H1 (cell line): ENCODE results near the gene RAP1GDS1. TPM values are rescaled to one million over a fixed set of nuclear protein-coding genes. Genes with fewer than 3 reads are reported as not detected.

Experiments used
- RBBP5 ChIP-seq: IDR thresholded peaks from 2 replicates; pipeline ENCODE4 v1.7.1; 2012; ENCODE audit warnings: low read depth, mild to moderate bottlenecking, inconsistent platforms, low read length, moderate library complexity, borderline replicate concordance
- RNF2 ChIP-seq: fragments of 200-900, 300-1000 bp; sonication (generic); IDR thresholded peaks from 2 replicates; pipeline ENCODE4 v1.7.1; 2016; ENCODE audit warnings: borderline replicate concordance, low read depth, mild to moderate bottlenecking, antibody characterized with exemption, low read length; ENCODE audit not compliant: poor library complexity, severe bottlenecking; ENCODE audit errors: missing control alignments
- SP2 ChIP-seq: IDR thresholded peaks from 2 replicates; pipeline ENCODE4 v1.6.1; 2012; ENCODE audit warnings: mild to moderate bottlenecking, low read length, inconsistent platforms
- polyA plus RNA-seq, 7 experiments: library from polyadenylated mRNA; depleted of rRNA in 3 of 7; stranded (reverse) in 5 of 7; unstranded in 2 of 7; fragments of >200 nt in 5 of 7; fragments of 200-250 nt in 2 of 7; gene quantifications; 1 replicate in 5 of 7; 2 replicates in 1 of 7; 4 replicates in 1 of 7; pipeline versions ENCODE4 v1.2.1 to v1.2.3, GENCODE V29; 2011 to 2013; ENCODE audit warnings: missing spikeins in 2 of 7, mixed read lengths in 2 of 7
- total RNA-seq: library from RNA; stranded (reverse); fragmentation: NEBNext Ultra II Directional; extraction: Animal tissue kit (Norgen Biotek cat#: 25700); gene quantifications from 2 replicates; pipeline ENCODE4 v1.2.1, GENCODE V29; 2021

Gene RAP1GDS1
- total and polyA plus RNA-seq, 2 of the 8 experiments (the other 6 are each of a cell fraction or from before 2014, with no cell fraction given) = 12.8 to 31.9 TPM

- TF ChIP-seq RNF2 (no peak), RBBP5 (no peak), SP2 (no peak)
Observed at GRCh38 chr4:98482847-98483806, 221.9 kb downstream of the RAP1GDS1 start (continued).
